WTC11 (cell line): Measurements from ENCODE around the gene CHRNA3. TPM values are rescaled to one million over a fixed set of nuclear protein-coding genes. Genes with fewer than 3 reads are reported as not detected.

Experiments
- ATAC-seq: fragments of 200-7000 bp; cut with Tn5 transposase; 2 replicates; pipeline ENCODE4 v1.10.0; 2021; ENCODE audit warnings: mild to moderate bottlenecking, moderate library complexity
- CTCF ChIA-PET: fragments of 300-600 bp; sonication (Branson Sonifier 250); formaldehyde crosslinking; loops from one replicate; lab custom pipeline; 2021; ENCODE audit warnings: antibody characterized with exemption; lab: Charles Lee
- POLR2A ChIA-PET: fragments of 350-600 bp; sonication (Branson Sonifier 250); formaldehyde crosslinking; loops from one replicate; lab custom pipeline; 2021; ENCODE audit warnings: antibody characterized with exemption; lab: Charles Lee
- DNase-seq: peaks from one replicate; pipeline ENCODE4 v3.0.0; 2021; ENCODE audit warnings: low spot score
- H3K27ac Mint-ChIP-seq: 2 replicates; pipeline ENCODE4 v1.8.0; 2021; ENCODE audit warnings: mixed read lengths
- H3K27me3 Mint-ChIP-seq: 2 replicates; pipeline ENCODE4 v1.8.0; 2021; ENCODE audit warnings: low read depth, mild to moderate bottlenecking, moderate library complexity, mixed read lengths
- H3K36me3 Mint-ChIP-seq: 2 replicates; pipeline ENCODE4 v1.8.0; 2021; ENCODE audit warnings: mixed read lengths
- H3K4me1 Mint-ChIP-seq: 2 replicates; pipeline ENCODE4 v1.8.0; 2022; ENCODE audit warnings: mixed read lengths
- H3K4me3 Mint-ChIP-seq: 2 replicates; pipeline ENCODE4 v1.8.0; 2021; ENCODE audit warnings: mild to moderate bottlenecking, moderate library complexity, mixed read lengths
- H3K9me3 Mint-ChIP-seq: 2 replicates; pipeline ENCODE4 v1.8.0; 2021; ENCODE audit warnings: mixed read lengths
- ARID4B ChIP-seq: sonication (generic); formaldehyde crosslinking; IDR thresholded peaks from 2 replicates; pipeline ENCODE4 v1.8.0; 2023; ENCODE audit warnings: missing genetic modification reagents, mild to moderate bottlenecking, borderline replicate concordance
- CTCF ChIP-seq: fragments of 200-600 bp; IDR thresholded peaks from 2 replicates; pipeline ENCODE4 v1.8.0; 2022; ENCODE audit warnings: antibody characterized with exemption
- E2F5 ChIP-seq: sonication (generic); formaldehyde crosslinking; IDR thresholded peaks from 2 replicates; pipeline ENCODE4 v1.8.1; 2022; ENCODE audit warnings: mild to moderate bottlenecking, moderate library complexity, missing genetic modification reagents
- ETV6 ChIP-seq: sonication (generic); formaldehyde crosslinking; IDR thresholded peaks from 2 replicates; pipeline ENCODE4 v1.8.1; 2022; ENCODE audit warnings: mild to moderate bottlenecking, missing genetic modification reagents
- FOXJ3 ChIP-seq: sonication (generic); formaldehyde crosslinking; IDR thresholded peaks from 2 replicates; pipeline ENCODE4 v1.9.0; 2021; ENCODE audit warnings: missing genetic modification reagents, mild to moderate bottlenecking, borderline replicate concordance
- HMGA2 ChIP-seq: fragments of 250-450 bp; sonication (Bioruptor Pico); IDR thresholded peaks from 2 replicates; pipeline ENCODE4 v1.4.0; 2021; ENCODE audit warnings: mild to moderate bottlenecking, moderate library complexity
- JUN ChIP-seq: sonication (generic); formaldehyde crosslinking; IDR thresholded peaks from 2 replicates; pipeline ENCODE4 v1.8.0; 2023; ENCODE audit warnings: mild to moderate bottlenecking, missing genetic modification reagents
- MYBL2 ChIP-seq: sonication (generic); formaldehyde crosslinking; IDR thresholded peaks from 2 replicates; pipeline ENCODE4 v1.8.1; 2023; ENCODE audit warnings: mild to moderate bottlenecking, moderate library complexity, missing genetic modification reagents
- NFE2L1 ChIP-seq: sonication (generic); formaldehyde crosslinking; IDR thresholded peaks from 2 replicates; pipeline ENCODE4 v1.8.1; 2023; ENCODE audit warnings: missing genetic modification reagents
- PREB ChIP-seq: sonication (generic); formaldehyde crosslinking; IDR thresholded peaks from 2 replicates; pipeline ENCODE4 v1.8.1; 2022; ENCODE audit warnings: mild to moderate bottlenecking, missing genetic modification reagents, moderate library complexity, borderline replicate concordance
- SMAD4 ChIP-seq: sonication (generic); formaldehyde crosslinking; IDR thresholded peaks from 2 replicates; pipeline ENCODE4 v1.8.0; 2022; ENCODE audit warnings: mild to moderate bottlenecking, missing genetic modification reagents
- SOX15 ChIP-seq: fragments of 250-450 bp; sonication (Bioruptor Pico); IDR thresholded peaks from 2 replicates; pipeline ENCODE4 v1.9.0; 2021; ENCODE audit warnings: mild to moderate bottlenecking
- TCF7 ChIP-seq: sonication (generic); formaldehyde crosslinking; IDR thresholded peaks from 2 replicates; pipeline ENCODE4 v1.8.0; 2022; ENCODE audit warnings: mild to moderate bottlenecking, low read depth, missing genetic modification reagents, moderate library complexity
- TP53 ChIP-seq: sonication (generic); formaldehyde crosslinking; IDR thresholded peaks from 2 replicates; pipeline ENCODE4 v1.8.1; 2023; ENCODE audit warnings: mild to moderate bottlenecking, missing genetic modification reagents
- ZNF219 ChIP-seq: sonication (generic); formaldehyde crosslinking; IDR thresholded peaks from 2 replicates; pipeline ENCODE4 v1.8.0; 2023; ENCODE audit warnings: missing genetic modification reagents, mild to moderate bottlenecking, borderline replicate concordance
- ZNF281 ChIP-seq: sonication (generic); formaldehyde crosslinking; IDR thresholded peaks from 2 replicates; pipeline ENCODE4 v1.8.0; 2023; ENCODE audit warnings: mild to moderate bottlenecking, missing genetic modification reagents
- ZNF423 ChIP-seq: fragments of 250-450 bp; sonication (Bioruptor Pico); IDR thresholded peaks from 2 replicates; pipeline ENCODE4 v2.1.2; 2022; ENCODE audit warnings: mild to moderate bottlenecking, moderate library complexity
- total RNA-seq: library from RNA; stranded (reverse); gene quantifications from 3 replicates; pipeline ENCODE4 v1.2.3, GENCODE V29; 2021

CHRNA3 gene
- total RNA-seq, 1 experiment from 2014 or later, result 4.4 TPM

GRCh38 chr15:78617076-78617475, 3.7 kb downstream of the CHRNA3 start:
- peaks cover 23% of the 10 kb centered on the region for H3K4me1 Mint-ChIP-seq
- TF ChIP-seq ARID4B (CRISPR knock-in tag), result no peak
- TF ChIP-seq, all 79 proteins: peak for 0
- ATAC-seq, result no peak
- Mint-ChIP-seq H3K4me3 (no peak overlapping the region), H3K36me3 (no peaks in the 10 kb centered on the region), H3K27me3 (peaks cover 34% of the 10 kb centered on the region), H3K9me3 (no peaks in the 10 kb centered on the region), H3K27ac (no peak overlapping the region)
- DNase-seq, result no peak
- ChIA-PET CTCF (no interaction called here), POLR2A (no interaction called here)

- H3K36me3 Mint-ChIP-seq, result no peaks in the 10 kb centered on the region
- TF ChIP-seq TP53 (CRISPR knock-in tag) (no peak), TCF7 (CRISPR knock-in tag) (no peak)
- H3K27me3 Mint-ChIP-seq, result peaks cover 29% of the 10 kb centered on the region
- H3K4me3 Mint-ChIP-seq, result no peak overlapping the region
- peaks cover 19% of the 10 kb centered on the region for H3K4me1 Mint-ChIP-seq
- ChIA-PET POLR2A (interaction anchor here (0.9 kb wide), 1 partner anchor 11 kb away, joined by 3 read pairs; no protein-coding TSS in a partner anchor), CTCF (interaction anchor here (1.5 kb wide), 1 partner anchor 94 kb away, joined by 5 read pairs; no protein-coding TSS in a partner anchor)
- ATAC-seq (no peak), DNase-seq (no peak)
- no peak overlapping the region for H3K27ac Mint-ChIP-seq
- 0 out of 2 replicates have a peak, but pooled peaks cover 4% of the 10 kb centered on the region for H3K9me3 Mint-ChIP-seq
These were observed 4.3 kb downstream of the CHRNA3 start for GRCh38 chr15:78616506-78616905.

- DNase-seq (no peak), ATAC-seq (no peak)
- POLR2A ChIA-PET, result no interaction called here
- H3K9me3 Mint-ChIP-seq, result peaks cover 8% of the 10 kb centered on the region
- CTCF ChIA-PET, result interaction anchor here (0.6 to 1.6 kb wide), 5 partner anchors 44 to 136 kb away, joined by 3 to 5 read pairs (median 4); no protein-coding TSS in a partner anchor
- no peak for TF ChIP-seq HMGA2
- no peak for TF ChIP-seq NFE2L1 (CRISPR knock-in tag)
- H3K4me1 Mint-ChIP-seq, result peaks cover 17% of the 10 kb centered on the region
- H3K27me3 Mint-ChIP-seq, result peaks cover 24% of the 10 kb centered on the region
- no peak overlapping the region for H3K27ac Mint-ChIP-seq
- 0 out of 2 replicates have a peak, but pooled peaks cover 2% of the 10 kb centered on the region for H3K36me3 Mint-ChIP-seq
- no peak overlapping the region for H3K4me3 Mint-ChIP-seq
These were observed 5.6 kb downstream of the CHRNA3 start for GRCh38 chr15:78615151-78615589.

GRCh38 chr15:78614021-78614420, 6.8 kb downstream of the CHRNA3 start:
- H3K27ac Mint-ChIP-seq, result no peak overlapping the region
- H3K36me3 Mint-ChIP-seq, result peaks cover 8% of the 10 kb centered on the region; the same call in 1 of the 2 replicates
- DNase-seq (no peak), ATAC-seq (no peak)
- peaks cover 10% of the 10 kb centered on the region for H3K4me1 Mint-ChIP-seq
- H3K9me3 Mint-ChIP-seq, result peaks cover 17% of the 10 kb centered on the region
- ChIA-PET CTCF (interaction anchor here (1.0 to 1.6 kb wide), 3 partner anchors 95 to 137 kb away, joined by 3 to 5 read pairs (median 4); no protein-coding TSS in a partner anchor), POLR2A (no interaction called here)
- H3K27me3 Mint-ChIP-seq, result peaks cover 19% of the 10 kb centered on the region
- H3K4me3 Mint-ChIP-seq, result no peak overlapping the region
- TF ChIP-seq E2F5 (CRISPR knock-in tag), result no peak
- no peak for TF ChIP-seq ZNF219 (CRISPR knock-in tag)
- TF ChIP-seq CTCF, result no peak
- no peak for TF ChIP-seq TP53 (CRISPR knock-in tag)
- no peak for TF ChIP-seq ZNF423 (CRISPR knock-in tag)
- TF ChIP-seq ETV6 (CRISPR knock-in tag), result no peak
- TF ChIP-seq FOXJ3 (CRISPR knock-in tag), result no peak
- TF ChIP-seq PREB, result no peak
- no peak for TF ChIP-seq MYBL2 (CRISPR knock-in tag)
- no peak for TF ChIP-seq ZNF281
- no peak for TF ChIP-seq SOX15 (CRISPR knock-in tag)
- TF ChIP-seq SMAD4 (CRISPR knock-in tag), result no peak
- TF ChIP-seq JUN, result no peak
